GM23338 (cell line): ENCODE results near the gene PBX3.

Experiments
- CREB1 ChIP-seq: fragments of 250-450 bp; sonication (Bioruptor Pico); IDR thresholded peaks from 2 replicates; pipeline ENCODE4 v1.5.0; 2020; ENCODE audit warnings: low read depth, mild to moderate bottlenecking, moderate library complexity
- CTCF ChIP-seq, 2 experiments: fragments of 200-600 bp in 1 of 2; sonication (generic) in 1 of 2; conservative IDR thresholded peaks; 2 replicates each; pipeline versions ENCODE4 v1.5.1 to v1.6.1; 2016 to 2017; ENCODE audit warnings: antibody characterized with exemption in 2 of 2, low read depth in 2 of 2, mild to moderate bottlenecking in 2 of 2, moderate library complexity in 1 of 2
- EZH2 ChIP-seq: fragments of 200-600 bp; sonication (generic); IDR thresholded peaks from one replicate; pipeline ENCODE4 v1.8.0; 2017; ENCODE audit warnings: antibody characterized with exemption, mild to moderate bottlenecking, low read depth; ENCODE audit not compliant: unreplicated experiment
- EZH2phosphoT487 ChIP-seq: fragments of 200-600 bp; sonication (generic); IDR thresholded peaks from one replicate; pipeline ENCODE4 v1.8.1; 2018; ENCODE audit warnings: antibody characterized with exemption; ENCODE audit not compliant: unreplicated experiment

GRCh38 chr9:125966466-125966865, 219.3 kb downstream of the PBX3 start:
- TF ChIP-seq CTCF (conservative IDR thresholded peaks at IDR 0.05; ENCODE audit: low read depth in 2 of 2) (no peak), EZH2 (no peak), EZH2phosphoT487 (no peak), CREB1 (CRISPR knock-in tag) (no peak)
